Measurements from ENCODE around the gene MCOLN3.
A peak's percentile ranks its signal among the peaks of the same experiment; 100 is the strongest.
"Not testable (repeated sequence)": the region's sequence is repeated elsewhere in the genome, so short reads cannot be mapped to it uniquely, and the experiment has no call there.

Gene MCOLN3

DNA sequence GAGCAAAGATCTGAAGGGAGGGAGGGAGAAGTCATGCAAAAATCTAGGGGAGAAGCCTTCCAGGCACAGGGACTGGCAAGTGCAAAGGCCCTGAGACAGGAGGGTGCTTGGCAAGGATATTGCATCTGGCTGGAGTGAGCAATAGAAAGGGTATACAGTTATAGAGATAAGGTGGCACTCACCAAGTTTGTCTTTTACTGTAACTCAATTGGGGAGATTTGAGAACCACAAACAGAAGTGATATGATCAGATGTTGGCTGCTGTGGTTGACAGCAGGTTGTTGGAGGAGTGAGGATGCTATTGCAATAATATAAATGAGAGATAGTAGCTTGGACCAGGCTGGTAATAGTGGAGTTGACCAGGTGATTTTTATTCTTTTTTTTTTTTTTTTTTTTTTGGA is 25.6 kb downstream of the MCOLN3 start:
- TF ChIP-seq, protein P1, sequence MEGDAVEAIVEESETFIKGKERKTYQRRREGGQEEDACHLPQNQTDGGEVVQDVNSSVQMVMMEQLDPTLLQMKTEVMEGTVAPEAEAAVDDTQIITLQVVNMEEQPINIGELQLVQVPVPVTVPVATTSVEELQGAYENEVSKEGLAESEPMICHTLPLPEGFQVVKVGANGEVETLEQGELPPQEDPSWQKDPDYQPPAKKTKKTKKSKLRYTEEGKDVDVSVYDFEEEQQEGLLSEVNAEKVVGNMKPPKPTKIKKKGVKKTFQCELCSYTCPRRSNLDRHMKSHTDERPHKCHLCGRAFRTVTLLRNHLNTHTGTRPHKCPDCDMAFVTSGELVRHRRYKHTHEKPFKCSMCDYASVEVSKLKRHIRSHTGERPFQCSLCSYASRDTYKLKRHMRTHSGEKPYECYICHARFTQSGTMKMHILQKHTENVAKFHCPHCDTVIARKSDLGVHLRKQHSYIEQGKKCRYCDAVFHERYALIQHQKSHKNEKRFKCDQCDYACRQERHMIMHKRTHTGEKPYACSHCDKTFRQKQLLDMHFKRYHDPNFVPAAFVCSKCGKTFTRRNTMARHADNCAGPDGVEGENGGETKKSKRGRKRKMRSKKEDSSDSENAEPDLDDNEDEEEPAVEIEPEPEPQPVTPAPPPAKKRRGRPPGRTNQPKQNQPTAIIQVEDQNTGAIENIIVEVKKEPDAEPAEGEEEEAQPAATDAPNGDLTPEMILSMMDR (IDR thresholded peaks at IDR 0.05; ENCODE audit: insufficient read depth, low read length, poor library complexity, severe bottlenecking), result no peak
- DNase-seq (ENCODE audit: extremely low read depth, insufficient read length), result no peak
- Histone ChIP-seq H3K27me3 (replicated peaks; ENCODE audit: control insufficient read depth, insufficient read depth, low read length) (no peaks in the 10 kb centered on the region), H3K36me3 (ENCODE audit: control insufficient read depth, insufficient read depth, low read length) (no peaks in the 10 kb centered on the region), H3K4me3 (replicated peaks; ENCODE audit: low read depth, low read length) (no peak overlapping the region)

DNA sequence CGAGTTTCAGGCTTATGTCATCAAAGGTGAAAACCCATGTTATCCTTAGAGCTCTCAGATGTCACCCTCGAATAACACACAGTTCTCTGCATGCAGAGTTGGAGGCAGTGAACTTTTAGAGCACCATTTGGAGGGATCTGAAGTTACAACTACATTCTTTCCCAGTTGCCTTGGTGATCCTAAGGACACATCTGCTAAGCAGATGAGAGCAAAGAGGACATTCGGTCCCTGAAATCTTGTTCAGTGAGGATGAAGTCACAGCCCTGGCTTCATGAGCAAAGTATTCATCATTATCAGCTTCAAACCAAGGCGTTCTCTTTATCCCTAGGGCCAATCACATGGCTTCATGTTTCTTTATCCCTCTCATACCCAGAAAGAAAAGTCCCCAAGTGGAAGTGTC is 28.3 kb downstream of the MCOLN3 start:
- Histone ChIP-seq H3K36me3 (ENCODE audit: control insufficient read depth, insufficient read depth, low read length) (no peaks in the 10 kb centered on the region), H3K4me3 (replicated peaks; ENCODE audit: low read depth, low read length) (no peak overlapping the region), H3K27me3 (replicated peaks; ENCODE audit: control insufficient read depth, insufficient read depth, low read length) (no peaks in the 10 kb centered on the region)
- TF ChIP-seq, protein P1 (IDR thresholded peaks at IDR 0.05; ENCODE audit: insufficient read depth, low read length, poor library complexity, severe bottlenecking), result no peak
- no peak for DNase-seq (ENCODE audit: extremely low read depth, insufficient read length)

DNA sequence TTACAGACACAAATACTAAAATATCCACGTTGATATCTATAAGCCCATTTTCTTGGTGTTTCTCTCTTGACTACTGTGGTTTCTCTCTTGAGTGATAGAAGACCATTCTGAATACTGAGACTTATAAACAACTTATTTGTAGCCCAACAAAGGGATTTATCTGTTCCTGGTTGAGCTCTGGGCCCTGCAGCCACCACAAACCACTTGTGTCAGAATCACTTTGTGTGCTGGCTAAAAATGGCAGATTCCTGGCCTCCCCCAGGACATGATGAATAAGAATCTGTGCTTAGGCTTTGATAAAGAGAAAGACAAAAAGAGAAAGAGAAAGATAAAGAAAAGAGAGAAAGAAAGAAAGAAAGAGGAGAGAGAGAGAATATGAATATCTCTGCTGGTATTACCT is 32.5 kb downstream of the MCOLN3 start:
- no peaks in the 10 kb centered on the region for H3K27me3 ChIP-seq (replicated peaks; ENCODE audit: control insufficient read depth, insufficient read depth, low read length)
- H3K4me3 ChIP-seq (replicated peaks; ENCODE audit: low read depth, low read length), result no peak overlapping the region
- no peak for DNase-seq (ENCODE audit: extremely low read depth, insufficient read length)
- TF ChIP-seq, protein P1 (IDR thresholded peaks at IDR 0.05; ENCODE audit: insufficient read depth, low read length, poor library complexity, severe bottlenecking), result no peak
- H3K36me3 ChIP-seq (ENCODE audit: control insufficient read depth, insufficient read depth, low read length), result no peaks in the 10 kb centered on the region

DNA sequence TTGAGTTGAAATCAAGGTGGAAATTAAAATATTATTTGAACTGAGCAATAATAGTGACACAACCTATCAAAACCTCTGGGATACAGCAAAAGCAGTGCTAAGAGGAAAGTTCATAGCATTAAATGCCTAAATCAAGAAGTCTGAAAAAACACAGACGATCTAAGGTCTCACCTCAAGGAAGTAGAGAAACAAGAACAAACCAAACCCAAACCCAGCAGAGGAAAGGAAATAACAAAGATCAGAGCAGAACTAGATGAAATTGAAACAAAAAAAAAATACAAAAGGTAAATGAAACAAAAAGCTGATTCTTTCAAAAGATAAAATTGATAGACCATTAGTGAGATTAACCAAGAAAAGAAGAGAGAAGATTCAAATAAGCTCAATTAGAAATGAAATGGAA is 42.7 kb downstream of the MCOLN3 start:
- not testable (repeated sequence) for H3K36me3 ChIP-seq (ENCODE audit: control insufficient read depth, insufficient read depth, low read length); DNase-seq (ENCODE audit: extremely low read depth, insufficient read length); H3K4me3 ChIP-seq (replicated peaks; ENCODE audit: low read depth, low read length); H3K27me3 ChIP-seq (replicated peaks; ENCODE audit: control insufficient read depth, insufficient read depth, low read length)

DNA sequence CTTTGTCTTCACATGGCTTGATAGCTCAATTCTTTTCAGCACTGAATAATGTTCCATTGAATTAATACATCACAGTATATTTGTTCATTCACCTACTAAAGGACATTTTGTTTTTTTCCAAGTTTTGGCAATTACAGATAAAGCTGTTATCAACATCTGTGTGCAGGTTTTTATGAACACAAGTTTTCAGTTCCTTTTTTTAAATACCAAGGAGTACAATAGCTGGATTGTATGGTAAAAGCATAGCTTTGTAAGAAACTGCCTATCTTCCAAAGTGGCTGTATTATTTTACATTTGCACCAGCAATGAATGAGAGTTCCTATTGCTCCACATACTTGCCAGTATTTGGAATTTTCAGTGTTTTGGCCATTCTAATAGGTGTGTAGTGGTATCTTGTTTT is 46.6 kb downstream of the MCOLN3 start:
- H3K4me3 ChIP-seq (replicated peaks; ENCODE audit: low read depth, low read length), result no peak overlapping the region
- no peaks in the 10 kb centered on the region for H3K27me3 ChIP-seq (replicated peaks; ENCODE audit: control insufficient read depth, insufficient read depth, low read length)
- DNase-seq (ENCODE audit: extremely low read depth, insufficient read length), result no peak
- TF ChIP-seq, protein P1 (IDR thresholded peaks at IDR 0.05; ENCODE audit: insufficient read depth, low read length, poor library complexity, severe bottlenecking), result no peak
- no peaks in the 10 kb centered on the region; the same call in 1 of the 2 replicates for H3K36me3 ChIP-seq (ENCODE audit: control insufficient read depth, insufficient read depth, low read length)

DNA sequence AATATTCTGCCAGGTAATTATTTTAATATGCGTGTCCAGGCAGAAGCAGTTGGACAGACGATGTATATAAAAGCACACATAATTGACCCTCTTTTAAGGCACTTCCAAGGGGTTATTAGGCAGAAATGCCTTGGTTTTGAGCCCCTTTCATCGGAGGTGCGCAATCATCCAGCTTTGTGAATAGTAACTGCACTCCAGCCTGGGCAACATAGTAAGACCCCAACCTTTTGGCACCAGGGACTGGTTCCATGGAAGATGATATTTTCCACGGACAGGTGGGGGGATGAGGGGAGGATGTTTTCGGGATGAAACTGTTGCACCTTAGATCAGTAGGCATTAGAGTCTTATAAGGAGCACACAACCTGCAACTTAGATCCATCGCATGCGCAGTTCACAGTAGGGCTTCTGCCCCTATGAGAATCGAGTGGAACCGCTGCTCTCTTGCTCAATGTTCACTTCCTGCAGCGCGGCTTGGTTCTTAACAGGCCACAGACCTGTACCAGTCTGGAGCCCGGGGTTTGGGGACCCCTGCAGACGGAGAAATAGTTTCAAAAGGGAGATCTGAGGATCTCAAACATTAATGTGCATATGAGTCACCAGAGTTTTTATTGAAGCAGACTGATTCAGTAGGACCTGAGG is 49.5 kb downstream of the MCOLN3 start:
- H3K4me3 ChIP-seq (replicated peaks; ENCODE audit: low read depth, low read length), result peak overlapping the region; percentile 94
- no peaks in the 10 kb centered on the region; the same call in 1 of the 2 replicates for H3K36me3 ChIP-seq (ENCODE audit: control insufficient read depth, insufficient read depth, low read length)
- TF ChIP-seq, protein P1 (IDR thresholded peaks at IDR 0.05; ENCODE audit: insufficient read depth, low read length, poor library complexity, severe bottlenecking), result peak; percentile 10
- H3K27me3 ChIP-seq (replicated peaks; ENCODE audit: control insufficient read depth, insufficient read depth, low read length), result no peaks in the 10 kb centered on the region
- DNase-seq (ENCODE audit: extremely low read depth, insufficient read length), result peak; percentile 52
